ENCODE measurements around the gene KDM2B. TPM values are rescaled to one million over a fixed set of nuclear protein-coding genes. Genes with fewer than 3 reads are reported as not detected.

The KDM2B gene
- total and polyA plus RNA-seq, 11 donors = 7.3 to 24.7 (median 10.3) TPM

DNA sequence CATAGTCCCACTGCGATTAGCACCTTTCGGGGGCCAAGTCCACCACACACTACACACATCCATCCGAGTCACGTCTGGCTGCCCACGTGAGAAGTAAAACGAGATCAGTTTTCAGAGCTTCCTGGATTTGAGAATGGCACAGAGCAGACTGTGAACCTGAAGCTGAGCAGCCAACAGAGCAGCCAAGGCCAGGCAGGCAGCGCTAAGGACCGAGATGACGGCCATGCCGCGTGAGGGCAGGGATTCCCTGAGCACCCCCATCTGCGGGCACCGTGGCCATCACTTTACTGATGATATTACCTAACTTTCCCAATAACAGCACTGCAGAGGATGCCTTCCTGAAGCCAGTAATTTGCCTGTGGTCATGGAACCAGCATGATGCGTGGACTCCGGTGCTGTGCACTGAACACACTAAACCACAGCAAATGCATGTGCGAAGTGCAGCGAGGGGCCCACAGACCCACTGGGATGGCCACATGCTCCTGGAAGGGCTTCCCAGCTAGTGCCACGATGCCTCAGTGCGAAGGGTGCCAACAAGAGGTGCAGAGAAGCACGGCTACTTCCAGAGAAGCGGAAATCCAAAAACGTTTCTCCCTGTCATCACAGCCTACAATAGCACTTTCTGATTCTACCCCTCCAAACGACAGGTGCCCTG lies 124.9 kb downstream of the KDM2B start:
- peaks cover 0 to 33% (median 2%) of the 10 kb centered on the region in 12 donors for H3K4me1 ChIP-seq
- DNase-seq (no peak), ATAC-seq (no peak)
- no peaks in the 10 kb centered on the region for H3K9me3 ChIP-seq
- no peak overlapping the region for H3K27ac ChIP-seq
- H3K27me3 ChIP-seq = no peaks in the 10 kb centered on the region
- TF ChIP-seq POLR2A (IDR thresholded peaks at IDR 0.05) = no peak
- TF ChIP-seq, protein P1, sequence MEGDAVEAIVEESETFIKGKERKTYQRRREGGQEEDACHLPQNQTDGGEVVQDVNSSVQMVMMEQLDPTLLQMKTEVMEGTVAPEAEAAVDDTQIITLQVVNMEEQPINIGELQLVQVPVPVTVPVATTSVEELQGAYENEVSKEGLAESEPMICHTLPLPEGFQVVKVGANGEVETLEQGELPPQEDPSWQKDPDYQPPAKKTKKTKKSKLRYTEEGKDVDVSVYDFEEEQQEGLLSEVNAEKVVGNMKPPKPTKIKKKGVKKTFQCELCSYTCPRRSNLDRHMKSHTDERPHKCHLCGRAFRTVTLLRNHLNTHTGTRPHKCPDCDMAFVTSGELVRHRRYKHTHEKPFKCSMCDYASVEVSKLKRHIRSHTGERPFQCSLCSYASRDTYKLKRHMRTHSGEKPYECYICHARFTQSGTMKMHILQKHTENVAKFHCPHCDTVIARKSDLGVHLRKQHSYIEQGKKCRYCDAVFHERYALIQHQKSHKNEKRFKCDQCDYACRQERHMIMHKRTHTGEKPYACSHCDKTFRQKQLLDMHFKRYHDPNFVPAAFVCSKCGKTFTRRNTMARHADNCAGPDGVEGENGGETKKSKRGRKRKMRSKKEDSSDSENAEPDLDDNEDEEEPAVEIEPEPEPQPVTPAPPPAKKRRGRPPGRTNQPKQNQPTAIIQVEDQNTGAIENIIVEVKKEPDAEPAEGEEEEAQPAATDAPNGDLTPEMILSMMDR (IDR thresholded peaks at IDR 0.05) = no peak
- peaks cover 0 to 11% (median 0%) of the 10 kb centered on the region in 9 donors for H3K36me3 ChIP-seq
- no peak overlapping the region for H3K4me3 ChIP-seq
- WGBS, 4 donors = 90 to 96% (median 92%) methylated on average over 19 to 23 of the region's 23 CpGs
- intact Hi-C loops (cut with DNase I) = no loop called here

DNA sequence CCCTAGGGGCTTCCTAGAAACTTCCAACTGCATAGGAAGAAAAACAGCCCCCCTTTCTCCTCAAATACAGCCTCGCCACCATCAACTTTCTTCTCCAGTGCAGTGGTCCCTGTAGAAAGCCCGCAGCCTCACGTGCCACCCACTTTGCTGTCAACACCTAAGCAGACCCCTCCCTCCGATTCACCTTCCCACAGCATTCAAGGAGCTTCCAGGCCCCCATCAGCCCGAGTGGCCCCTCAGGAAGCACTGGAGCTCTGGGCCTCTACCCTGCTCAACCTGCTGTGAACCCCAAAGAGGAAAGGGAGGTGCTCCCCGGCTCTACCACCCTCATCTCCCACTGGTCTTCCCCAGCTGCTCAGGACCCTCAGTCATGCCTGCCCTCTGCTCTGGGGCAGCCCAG lies 125.9 kb downstream of the KDM2B start:
- Histone ChIP-seq H3K36me3 (peaks cover 0 to 11% (median 0%) of the 10 kb centered on the region in 9 donors), H3K9me3 (no peaks in the 10 kb centered on the region), H3K4me1 (peaks cover 0 to 36% (median 2%) of the 10 kb centered on the region in 12 donors), H3K27me3 (no peaks in the 10 kb centered on the region), H3K4me3 (no peak overlapping the region), H3K27ac (no peak overlapping the region)
- ATAC-seq (no peak), DNase-seq (no peak)
- no peak for TF ChIP-seq POLR2A (IDR thresholded peaks at IDR 0.05)
- TF ChIP-seq, protein P1 (IDR thresholded peaks at IDR 0.05) = no peak
- intact Hi-C loops (cut with DNase I) = no loop called here
- WGBS, 4 donors = 86 to 90% (median 88%) methylated on average over 6 of the region's 6 CpGs

DNA sequence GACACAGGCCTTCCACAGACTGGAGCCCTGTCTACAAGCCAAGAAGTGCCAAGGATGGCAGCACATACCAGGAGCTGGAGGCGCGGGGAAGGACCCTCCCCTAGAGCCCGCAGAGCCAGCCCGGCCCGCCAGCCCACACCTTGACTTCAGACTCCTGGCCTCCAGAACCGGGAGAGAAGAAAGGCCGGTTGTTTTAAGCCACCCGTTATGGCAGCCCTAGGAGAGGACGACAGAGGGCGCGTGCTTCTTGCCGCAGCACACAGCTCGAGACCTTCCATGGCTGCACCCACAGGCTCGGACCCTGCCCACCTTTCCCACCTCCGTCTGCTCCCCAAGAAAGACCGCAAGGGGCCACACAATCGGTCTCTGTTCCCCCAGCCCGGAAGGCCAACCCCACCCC lies 127.2 kb downstream of the KDM2B start:
- Histone ChIP-seq H3K27ac (no peak overlapping the region), H3K36me3 (peaks cover 0 to 11% (median 0%) of the 10 kb centered on the region in 9 donors), H3K9me3 (no peaks in the 10 kb centered on the region), H3K4me1 (peaks cover 0 to 47% (median 3%) of the 10 kb centered on the region in 12 donors), H3K4me3 (no peak overlapping the region), H3K27me3 (no peaks in the 10 kb centered on the region)
- no peak for TF ChIP-seq POLR2A (IDR thresholded peaks at IDR 0.05)
- TF ChIP-seq, protein P1 (IDR thresholded peaks at IDR 0.05) = no peak
- 88 to 94% (median 89%) methylated on average over 18 of the region's 18 CpGs for WGBS, 4 donors
- DNase-seq = no peak
- no peak for ATAC-seq
- intact Hi-C loops (cut with DNase I) = no loop called here

DNA sequence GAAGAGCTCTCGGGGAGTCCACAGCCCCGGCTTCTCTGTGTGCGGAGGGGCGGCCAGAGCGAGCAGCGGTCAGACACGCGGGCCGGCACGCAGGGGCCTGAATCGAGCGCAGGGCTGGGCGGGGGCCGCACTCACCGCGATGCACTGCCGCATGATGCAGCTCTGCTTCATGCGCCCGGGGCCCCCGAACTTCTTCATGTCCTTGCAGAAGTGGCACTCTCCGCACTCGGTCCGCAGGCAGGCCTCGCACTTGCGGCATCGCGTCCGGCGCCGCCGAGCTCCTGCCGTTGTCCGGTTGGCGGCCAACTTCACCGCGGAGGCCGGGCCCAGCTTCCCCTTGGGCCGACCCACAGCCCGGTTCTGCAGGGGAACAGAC lies 127.8 kb downstream of the KDM2B start:
- Histone ChIP-seq H3K27me3 (no peaks in the 10 kb centered on the region), H3K4me1 (peaks cover 0 to 47% (median 3%) of the 10 kb centered on the region in 12 donors), H3K4me3 (no peak overlapping the region)

More for the DNA sequence above, 127.8 kb downstream of the KDM2B start:
- ATAC-seq (no peak), DNase-seq (no peak)
- Histone ChIP-seq H3K27ac (peak overlapping the region in 1 of 12 donors; percentile 89), H3K36me3 (peaks cover 0 to 11% (median 0%) of the 10 kb centered on the region in 9 donors), H3K9me3 (no peaks in the 10 kb centered on the region)
- WGBS, 4 donors = 94 to 99% (median 95%) methylated on average over 29 to 39 of the region's 39 CpGs
- intact Hi-C loops (cut with DNase I) = no loop called here
- no peak for TF ChIP-seq POLR2A (IDR thresholded peaks at IDR 0.05)
- TF ChIP-seq, protein P1 (IDR thresholded peaks at IDR 0.05) = no peak
